HFFc6 (cell line): Measurements from ENCODE around the gene NT5DC2. TPM values are rescaled to one million over a fixed set of nuclear protein-coding genes. Genes with fewer than 3 reads are reported as not detected.

Experiments
- DNase-seq: peaks from one replicate; pipeline ENCODE4 v3.0.0-alpha.2; 2018
- H3K27ac Mint-ChIP-seq: 2 replicates; pipeline ENCODE4 v1.8.0; 2020; ENCODE audit warnings: mild to moderate bottlenecking, mixed read lengths
- H3K27me3 Mint-ChIP-seq: 2 replicates; pipeline ENCODE4 v1.8.0; 2021; ENCODE audit warnings: mild to moderate bottlenecking, moderate library complexity, mixed read lengths; ENCODE audit not compliant: insufficient read depth
- H3K36me3 Mint-ChIP-seq: 2 replicates; pipeline ENCODE4 v1.8.0; 2021; ENCODE audit warnings: low read depth, mixed read lengths
- H3K4me1 Mint-ChIP-seq: 2 replicates; pipeline ENCODE4 v1.8.0; 2020; ENCODE audit warnings: low read depth, mixed read lengths
- H3K4me3 Mint-ChIP-seq: 2 replicates; pipeline ENCODE4 v1.8.0; 2020; ENCODE audit warnings: mild to moderate bottlenecking, moderate library complexity, mixed read lengths
- H3K9me3 Mint-ChIP-seq: 2 replicates; pipeline ENCODE4 v1.8.0; 2020; ENCODE audit warnings: mild to moderate bottlenecking, mixed read lengths
- total RNA-seq, 6 experiments: library from RNA; stranded (reverse); fragmentation: NEBNext Ultra II Directional; extraction: Animal tissue kit (Norgen Biotek cat#: 25700); gene quantifications; 2 replicates in 1 of 6; 3 replicates in 5 of 6; pipeline ENCODE4 v1.2.3, GENCODE V29; 2021
- TF ChIP-seq, protein P1 (sequence below): fragments of 200-600 bp; sonication (generic); IDR thresholded peaks from 2 replicates; pipeline ENCODE4 v1.5.0; 2021; ENCODE audit warnings: antibody characterized with exemption, mild to moderate bottlenecking

Gene NT5DC2
- total RNA-seq, 6 experiments from 2014 or later = 156 to 198 (median 183) TPM

DNA sequence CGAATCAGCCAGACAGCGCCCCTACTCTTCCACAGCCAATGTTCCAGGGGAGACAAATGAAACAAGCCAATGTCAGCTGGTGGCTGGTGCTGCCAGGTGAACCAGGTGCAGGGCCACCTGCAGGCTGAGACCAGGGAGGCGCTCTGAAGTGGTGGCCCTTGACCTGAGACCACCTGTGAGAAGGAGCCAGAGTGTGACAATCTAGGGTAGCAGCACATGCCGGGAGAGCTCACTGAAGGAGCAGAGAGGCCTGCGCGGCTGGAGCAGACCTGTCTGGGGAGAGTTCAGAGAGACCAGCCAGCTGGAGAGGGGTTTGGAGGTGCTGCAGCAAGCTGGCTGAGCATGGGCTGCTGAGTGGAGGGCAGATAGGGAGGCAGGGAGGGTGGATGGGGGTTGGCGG, 39.2 kb downstream of the NT5DC2 start:
- H3K27ac Mint-ChIP-seq = no peak overlapping the region
- DNase-seq = no peak
- H3K4me1 Mint-ChIP-seq = peaks cover 30% of the 10 kb centered on the region
- TF ChIP-seq, protein P1, sequence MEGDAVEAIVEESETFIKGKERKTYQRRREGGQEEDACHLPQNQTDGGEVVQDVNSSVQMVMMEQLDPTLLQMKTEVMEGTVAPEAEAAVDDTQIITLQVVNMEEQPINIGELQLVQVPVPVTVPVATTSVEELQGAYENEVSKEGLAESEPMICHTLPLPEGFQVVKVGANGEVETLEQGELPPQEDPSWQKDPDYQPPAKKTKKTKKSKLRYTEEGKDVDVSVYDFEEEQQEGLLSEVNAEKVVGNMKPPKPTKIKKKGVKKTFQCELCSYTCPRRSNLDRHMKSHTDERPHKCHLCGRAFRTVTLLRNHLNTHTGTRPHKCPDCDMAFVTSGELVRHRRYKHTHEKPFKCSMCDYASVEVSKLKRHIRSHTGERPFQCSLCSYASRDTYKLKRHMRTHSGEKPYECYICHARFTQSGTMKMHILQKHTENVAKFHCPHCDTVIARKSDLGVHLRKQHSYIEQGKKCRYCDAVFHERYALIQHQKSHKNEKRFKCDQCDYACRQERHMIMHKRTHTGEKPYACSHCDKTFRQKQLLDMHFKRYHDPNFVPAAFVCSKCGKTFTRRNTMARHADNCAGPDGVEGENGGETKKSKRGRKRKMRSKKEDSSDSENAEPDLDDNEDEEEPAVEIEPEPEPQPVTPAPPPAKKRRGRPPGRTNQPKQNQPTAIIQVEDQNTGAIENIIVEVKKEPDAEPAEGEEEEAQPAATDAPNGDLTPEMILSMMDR = 0 out of 2 replicates have a peak, but pooled peaks have one; percentile 15
- H3K9me3 Mint-ChIP-seq = no peaks in the 10 kb centered on the region
- H3K36me3 Mint-ChIP-seq = peaks cover 7% of the 10 kb centered on the region
- H3K27me3 Mint-ChIP-seq = peaks cover 2% of the 10 kb centered on the region; the same call in 1 of the 2 replicates
- no peak overlapping the region for H3K4me3 Mint-ChIP-seq

DNA sequence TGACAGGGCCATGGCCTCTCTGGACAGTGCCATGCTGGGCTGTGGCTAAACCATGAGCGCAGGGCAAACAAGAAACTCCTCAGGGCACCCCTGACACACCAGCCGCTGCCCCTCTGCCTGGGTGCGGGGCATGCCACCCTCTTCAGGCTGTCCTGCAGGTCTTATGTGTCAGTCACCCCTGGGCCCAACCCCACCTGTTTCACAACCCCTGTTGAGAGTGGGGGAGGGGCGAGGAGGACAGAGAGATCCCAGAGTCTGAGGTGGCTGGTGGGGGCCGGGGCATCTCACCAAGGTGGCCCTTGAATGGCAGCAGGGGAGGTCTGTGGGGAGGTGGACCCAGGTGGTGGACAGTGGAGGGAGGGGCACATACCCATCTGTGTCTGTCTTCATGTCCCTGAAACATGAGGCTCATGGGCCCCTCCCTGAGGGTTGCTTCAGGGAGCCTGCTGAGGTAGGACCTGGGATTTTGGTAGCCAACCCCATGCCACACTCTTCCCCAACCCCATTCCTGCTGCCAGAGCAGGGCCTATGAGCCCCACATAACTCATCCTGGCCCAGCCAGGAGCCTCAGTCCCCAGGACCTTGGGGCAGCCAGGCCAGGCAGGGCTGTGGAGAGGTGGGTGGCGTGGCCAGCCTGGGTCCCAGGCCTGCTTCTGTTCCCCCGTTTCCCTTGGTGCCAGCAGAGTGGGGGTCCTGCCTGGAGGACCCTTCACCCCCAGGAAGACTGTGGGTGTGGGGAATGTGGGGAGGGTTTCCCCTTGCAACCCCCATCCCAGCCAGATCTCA, 40.2 kb downstream of the NT5DC2 start:
- H3K27ac Mint-ChIP-seq = no peak overlapping the region
- peaks cover 2% of the 10 kb centered on the region; the same call in 1 of the 2 replicates for H3K27me3 Mint-ChIP-seq
- TF ChIP-seq, protein P1 = no peak
- H3K4me1 Mint-ChIP-seq = peaks cover 26% of the 10 kb centered on the region
- DNase-seq = no peak
- no peaks in the 10 kb centered on the region for H3K9me3 Mint-ChIP-seq
- H3K36me3 Mint-ChIP-seq = peaks cover 7% of the 10 kb centered on the region
- H3K4me3 Mint-ChIP-seq = no peak overlapping the region

GRCh38 chr3:52492059-52492458, 41.6 kb downstream of the NT5DC2 start:
- H3K27me3 Mint-ChIP-seq = peaks cover 4% of the 10 kb centered on the region
- no peak overlapping the region for H3K4me3 Mint-ChIP-seq
- peaks cover 21% of the 10 kb centered on the region for H3K4me1 Mint-ChIP-seq
- no peak overlapping the region for H3K27ac Mint-ChIP-seq
- DNase-seq = no peak
- H3K36me3 Mint-ChIP-seq = peaks cover 12% of the 10 kb centered on the region
- TF ChIP-seq, protein P1 = no peak
- no peaks in the 10 kb centered on the region for H3K9me3 Mint-ChIP-seq

- peaks cover 19% of the 10 kb centered on the region for H3K4me1 Mint-ChIP-seq
- peak overlapping the region; percentile 74; the same call in 1 of the 2 replicates for H3K27ac Mint-ChIP-seq
- TF ChIP-seq, protein P1 = no peak
- H3K4me3 Mint-ChIP-seq = no peak overlapping the region
- no peaks in the 10 kb centered on the region for H3K9me3 Mint-ChIP-seq
- peaks cover 12% of the 10 kb centered on the region for H3K36me3 Mint-ChIP-seq
- peaks cover 4% of the 10 kb centered on the region for H3K27me3 Mint-ChIP-seq
- DNase-seq = peak; percentile 60
These were observed 42.6 kb downstream of the NT5DC2 start for GRCh38 chr3:52490939-52491526.

DNA sequence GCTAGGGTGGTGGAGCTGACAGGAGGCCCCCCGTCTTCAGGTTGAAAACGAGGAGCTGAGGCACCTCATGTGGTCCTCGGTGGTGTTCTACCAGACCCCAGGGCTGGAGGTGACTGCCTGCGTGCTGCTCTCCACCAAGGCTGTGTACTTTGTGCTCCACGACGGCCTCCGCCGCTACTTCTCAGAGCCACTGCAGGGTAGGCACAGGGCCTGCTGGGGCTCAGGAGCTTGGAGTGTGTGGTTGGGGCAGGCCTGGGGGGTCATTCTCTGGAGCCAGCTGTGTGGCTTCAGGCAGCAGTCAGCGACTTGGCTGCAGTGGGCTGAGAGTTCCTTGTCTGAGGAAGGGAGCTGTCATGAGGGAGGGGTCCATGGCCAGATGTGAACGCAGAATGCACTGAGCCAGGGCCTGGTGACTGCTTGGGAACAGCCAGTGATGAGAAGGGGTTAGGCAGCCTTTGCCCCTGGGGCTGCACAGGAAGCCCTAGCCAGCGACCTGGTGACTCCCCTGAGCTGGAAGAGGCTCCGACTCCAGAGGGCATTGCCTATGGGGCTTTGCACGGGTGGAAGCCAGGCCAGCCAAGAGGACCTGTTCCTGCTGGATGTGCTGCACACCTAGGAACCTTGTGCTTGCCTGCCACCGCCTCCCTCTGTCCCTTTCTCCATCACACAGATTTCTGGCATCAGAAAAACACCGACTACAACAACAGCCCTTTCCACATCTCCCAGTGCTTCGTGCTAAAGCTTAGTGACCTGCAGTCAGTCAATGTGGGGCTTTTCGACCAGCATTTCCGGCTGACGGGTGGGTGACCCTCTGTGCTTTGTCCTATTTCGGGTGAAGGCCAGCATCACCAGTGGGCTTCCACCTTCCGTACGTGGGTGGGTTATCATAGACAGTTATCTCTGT, 43.4 kb downstream of the NT5DC2 start:
- Mint-ChIP-seq H3K36me3 (peaks cover 12% of the 10 kb centered on the region), H3K4me1 (peaks cover 14% of the 10 kb centered on the region; the same call in 1 of the 2 replicates), H3K27me3 (peaks cover 4% of the 10 kb centered on the region), H3K4me3 (no peak overlapping the region), H3K27ac (peak overlapping the region; percentile 74; the same call in 1 of the 2 replicates), H3K9me3 (no peaks in the 10 kb centered on the region)
- DNase-seq = no peak
- TF ChIP-seq, protein P1 = no peak
